Measurements from ENCODE around the gene NTN1. TPM values are rescaled to one million over a fixed set of nuclear protein-coding genes. Genes with fewer than 3 reads are reported as not detected.

Gene NTN1
- total RNA-seq, 4 donors from 2014 or later: 9.8 to 33.6 (median 17.6) TPM

GRCh38 chr17:8995711-8996110 is 25.6 kb upstream of the NTN1 start:
- 65 to 66% methylated on average over 6 to 7 of the region's 7 CpGs for WGBS, 2 donors
- Histone ChIP-seq H3K27ac (no peak overlapping the region), H3K4me1 (peaks cover 0 to 5% (median 0%) of the 10 kb centered on the region in 3 donors), H3K9me3 (no peaks in the 10 kb centered on the region), H3K36me3 (no peaks in the 10 kb centered on the region), H3K27me3 (no peaks in the 10 kb centered on the region), H3K4me3 (no peak overlapping the region)
- DNase-seq: no peak
- no peak for TF ChIP-seq POLR2A (IDR thresholded peaks at IDR 0.05)
- no peak for TF ChIP-seq CTCF (IDR thresholded peaks at IDR 0.05)
- intact Hi-C loops (cut with DNase I): loop anchor here (10.0 kb wide), 1 partner anchor 299 kb away; no protein-coding TSS in a partner anchor

GRCh38 chr17:8997994-8998628 is 23.2 kb upstream of the NTN1 start:
- Histone ChIP-seq H3K4me1 (peaks cover 6 to 11% (median 6%) of the 10 kb centered on the region in 3 donors), H3K4me3 (no peak overlapping the region), H3K27me3 (peaks cover 0 to 14% (median 0%) of the 10 kb centered on the region in 4 donors), H3K36me3 (no peaks in the 10 kb centered on the region), H3K9me3 (no peaks in the 10 kb centered on the region), H3K27ac (no peak overlapping the region)
- no peak for DNase-seq
- TF ChIP-seq POLR2A (IDR thresholded peaks at IDR 0.05): no peak
- peak; percentile 79 to 91 (median 84) for TF ChIP-seq CTCF (IDR thresholded peaks at IDR 0.05)
- WGBS, 2 donors: 6 to 9% methylated on average over 9 of the region's 9 CpGs
- intact Hi-C loops (cut with DNase I): loop anchor here (10.0 kb wide), 1 partner anchor 297 kb away; no protein-coding TSS in a partner anchor

GRCh38 chr17:9001559-9001958 is 19.8 kb upstream of the NTN1 start:
- TF ChIP-seq POLR2A (IDR thresholded peaks at IDR 0.05) (no peak), CTCF (IDR thresholded peaks at IDR 0.05) (no peak)
- no peaks in the 10 kb centered on the region for H3K9me3 ChIP-seq
- peaks cover 6 to 27% (median 16%) of the 10 kb centered on the region in 3 donors for H3K4me1 ChIP-seq
- H3K27me3 ChIP-seq: peaks cover 0 to 47% (median 11%) of the 10 kb centered on the region in 4 donors
- intact Hi-C loops (cut with DNase I): no loop called here
- no peak overlapping the region for H3K4me3 ChIP-seq
- 57 to 64% methylated on average over 3 of the region's 3 CpGs for WGBS, 2 donors
- DNase-seq: no peak
- H3K36me3 ChIP-seq: no peaks in the 10 kb centered on the region
- no peak overlapping the region for H3K27ac ChIP-seq

- no peaks in the 10 kb centered on the region for H3K9me3 ChIP-seq
- no peak for TF ChIP-seq POLR2A (IDR thresholded peaks at IDR 0.05)
- peaks cover 0 to 53% (median 11%) of the 10 kb centered on the region in 4 donors for H3K27me3 ChIP-seq
- no peak overlapping the region for H3K27ac ChIP-seq
- H3K4me3 ChIP-seq: peak overlapping the region in 1 of 4 donors; percentile 66
- peaks cover 6 to 27% (median 16%) of the 10 kb centered on the region in 3 donors for H3K4me1 ChIP-seq
- no peak for DNase-seq
- no peaks in the 10 kb centered on the region for H3K36me3 ChIP-seq
- 34 to 35% methylated on average over 15 of the region's 15 CpGs for WGBS, 2 donors
- intact Hi-C loops (cut with DNase I): no loop called here
Measured at GRCh38 chr17:9002227-9002605, 19.1 kb upstream of the NTN1 start.

- DNase-seq: no peak
- TF ChIP-seq CTCF (IDR thresholded peaks at IDR 0.05) (peak in 5 of 6 experiments; percentile 17 to 47 (median 43)), POLR2A (IDR thresholded peaks at IDR 0.05) (no peak)
- H3K4me3 ChIP-seq: peak overlapping the region; percentile 46 to 76 (median 62)
Measured at GRCh38 chr17:9002606-9003354, 18.5 kb upstream of the NTN1 start.

More at GRCh38 chr17:9002606-9003354, 18.5 kb upstream of the NTN1 start:
- H3K36me3 ChIP-seq: no peaks in the 10 kb centered on the region
- intact Hi-C loops (cut with DNase I): no loop called here
- H3K27ac ChIP-seq: peak overlapping the region in 3 of 4 donors; percentile 24 to 55 (median 34)
- H3K9me3 ChIP-seq: no peaks in the 10 kb centered on the region
- WGBS, 2 donors: 15 to 24% methylated on average over 5 to 14 of the region's 69 CpGs
- peaks cover 6 to 27% (median 16%) of the 10 kb centered on the region in 3 donors for H3K4me1 ChIP-seq
- H3K27me3 ChIP-seq: peaks cover 0 to 57% (median 11%) of the 10 kb centered on the region in 4 donors
